WI38 (cell line): ENCODE results near the gene AKT3.

Source experiments
- H3K4me3 ChIP-seq: 2 replicates; pipeline ENCODE4 v1.5.1; 2011; ENCODE audit warnings: low read depth, mild to moderate bottlenecking, control low read depth, low read length
- TF ChIP-seq, protein P1 (sequence below): IDR thresholded peaks from 2 replicates; pipeline ENCODE4 v1.5.1; 2012; ENCODE audit warnings: low read depth, mild to moderate bottlenecking, control low read depth, low read length

AKT3 gene

DNA sequence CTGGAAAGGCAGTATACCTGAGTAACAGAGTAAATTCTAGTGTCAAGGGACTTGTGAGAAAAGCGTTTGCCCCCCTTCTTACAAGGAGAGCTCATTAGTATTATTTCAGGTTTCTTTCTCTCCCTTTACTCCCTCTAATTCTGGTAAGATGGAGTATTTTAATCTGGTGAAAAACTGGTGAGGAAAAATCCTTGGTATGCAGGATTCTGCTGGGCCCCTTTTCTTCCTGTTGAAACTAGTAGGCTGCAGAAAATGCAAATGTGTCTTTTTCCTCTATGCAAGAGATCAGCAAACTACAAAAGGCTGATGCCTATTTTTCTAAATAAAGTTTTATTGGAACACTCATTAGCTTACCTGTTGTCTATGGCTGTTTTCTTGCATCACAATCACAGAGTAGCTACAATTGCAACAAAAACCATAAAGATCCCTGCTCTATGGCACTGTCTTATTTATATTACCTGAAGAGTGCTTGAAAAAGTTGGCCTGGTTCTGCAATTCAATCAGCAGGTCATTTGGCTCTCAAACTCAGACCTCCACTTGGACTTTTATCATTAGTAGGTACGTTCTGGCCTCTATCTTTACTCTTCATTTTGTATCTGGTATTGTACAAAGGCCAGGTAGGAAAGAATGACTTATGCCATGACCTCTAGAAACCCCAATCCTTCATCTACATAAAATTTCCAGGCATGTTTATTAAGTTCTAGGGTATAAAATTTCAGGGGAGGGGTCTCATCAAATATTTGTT is 109.6 kb downstream of the AKT3 start:
- TF ChIP-seq, protein P1, sequence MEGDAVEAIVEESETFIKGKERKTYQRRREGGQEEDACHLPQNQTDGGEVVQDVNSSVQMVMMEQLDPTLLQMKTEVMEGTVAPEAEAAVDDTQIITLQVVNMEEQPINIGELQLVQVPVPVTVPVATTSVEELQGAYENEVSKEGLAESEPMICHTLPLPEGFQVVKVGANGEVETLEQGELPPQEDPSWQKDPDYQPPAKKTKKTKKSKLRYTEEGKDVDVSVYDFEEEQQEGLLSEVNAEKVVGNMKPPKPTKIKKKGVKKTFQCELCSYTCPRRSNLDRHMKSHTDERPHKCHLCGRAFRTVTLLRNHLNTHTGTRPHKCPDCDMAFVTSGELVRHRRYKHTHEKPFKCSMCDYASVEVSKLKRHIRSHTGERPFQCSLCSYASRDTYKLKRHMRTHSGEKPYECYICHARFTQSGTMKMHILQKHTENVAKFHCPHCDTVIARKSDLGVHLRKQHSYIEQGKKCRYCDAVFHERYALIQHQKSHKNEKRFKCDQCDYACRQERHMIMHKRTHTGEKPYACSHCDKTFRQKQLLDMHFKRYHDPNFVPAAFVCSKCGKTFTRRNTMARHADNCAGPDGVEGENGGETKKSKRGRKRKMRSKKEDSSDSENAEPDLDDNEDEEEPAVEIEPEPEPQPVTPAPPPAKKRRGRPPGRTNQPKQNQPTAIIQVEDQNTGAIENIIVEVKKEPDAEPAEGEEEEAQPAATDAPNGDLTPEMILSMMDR: no peak
- no peak overlapping the region for H3K4me3 ChIP-seq

DNA sequence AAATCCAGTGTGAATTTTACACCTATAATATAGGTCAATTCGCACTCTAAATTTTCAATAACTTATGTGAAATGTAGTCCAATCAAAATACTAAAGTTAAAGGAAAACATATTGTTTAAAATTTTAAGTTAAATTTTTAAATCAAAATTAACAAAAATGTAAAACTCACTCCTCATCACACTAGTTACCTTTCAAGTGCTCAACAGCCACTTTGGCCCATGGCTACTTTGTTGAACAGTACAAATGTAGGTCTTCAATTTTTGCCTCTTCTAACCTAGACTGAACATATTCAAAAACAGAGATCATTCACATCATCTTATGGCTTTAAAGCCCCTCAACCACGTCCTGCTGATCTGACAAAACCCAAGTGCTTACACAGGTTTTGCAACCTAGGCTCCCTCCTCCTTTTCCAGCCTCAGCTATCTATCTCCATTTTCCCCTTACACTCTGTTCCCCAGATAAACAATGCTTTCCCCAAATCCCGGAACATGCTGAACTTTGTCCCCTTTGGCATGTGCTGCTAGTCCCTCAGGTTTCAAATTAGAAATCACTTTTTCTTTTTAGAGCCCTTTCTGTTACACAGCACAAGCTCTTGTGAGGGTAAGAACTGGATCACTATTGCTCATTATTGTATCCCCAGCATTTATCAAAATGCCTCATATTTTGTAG is 110.6 kb downstream of the AKT3 start:
- TF ChIP-seq, protein P1: no peak
- no peak overlapping the region for H3K4me3 ChIP-seq

DNA sequence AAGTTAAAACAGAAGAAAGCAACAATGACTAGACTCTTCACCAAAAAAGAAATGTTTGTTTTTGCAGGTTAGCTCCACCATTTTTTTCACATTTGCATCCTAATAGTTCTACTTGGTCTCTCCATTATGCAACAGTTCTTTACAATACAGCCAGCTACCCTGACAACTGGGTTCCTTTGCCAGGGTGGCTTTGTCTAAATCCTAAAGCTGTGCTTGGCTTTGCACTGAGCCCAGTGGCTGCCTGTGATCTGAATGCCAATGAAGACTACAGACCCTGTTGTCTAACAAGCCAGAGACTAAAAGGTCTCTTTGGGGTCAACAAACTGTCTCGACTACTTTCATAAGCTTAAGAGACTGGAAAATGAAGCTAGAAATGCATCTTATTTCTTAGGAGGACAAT is 112.0 kb downstream of the AKT3 start:
- TF ChIP-seq, protein P1: no peak
- H3K4me3 ChIP-seq: no peak overlapping the region

DNA sequence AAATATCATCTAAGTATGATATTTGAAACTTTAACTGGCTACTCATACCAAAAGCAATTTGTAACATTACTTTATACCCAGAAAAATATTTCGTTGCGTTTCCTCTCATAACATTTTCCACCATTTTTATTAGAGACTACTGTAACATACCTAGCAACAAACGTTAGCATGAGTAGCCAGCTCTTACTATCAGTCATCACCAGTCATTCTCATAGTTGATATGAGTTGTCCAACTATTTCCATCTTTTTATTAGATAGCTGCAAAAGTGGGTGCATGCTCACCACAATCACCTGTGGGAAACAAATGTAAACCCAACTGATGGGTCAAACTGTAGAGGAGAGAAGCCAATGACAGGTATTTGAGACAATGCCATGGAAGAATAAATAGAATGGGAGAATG is 114.6 kb downstream of the AKT3 start:
- TF ChIP-seq, protein P1: no peak
- no peak overlapping the region for H3K4me3 ChIP-seq

DNA sequence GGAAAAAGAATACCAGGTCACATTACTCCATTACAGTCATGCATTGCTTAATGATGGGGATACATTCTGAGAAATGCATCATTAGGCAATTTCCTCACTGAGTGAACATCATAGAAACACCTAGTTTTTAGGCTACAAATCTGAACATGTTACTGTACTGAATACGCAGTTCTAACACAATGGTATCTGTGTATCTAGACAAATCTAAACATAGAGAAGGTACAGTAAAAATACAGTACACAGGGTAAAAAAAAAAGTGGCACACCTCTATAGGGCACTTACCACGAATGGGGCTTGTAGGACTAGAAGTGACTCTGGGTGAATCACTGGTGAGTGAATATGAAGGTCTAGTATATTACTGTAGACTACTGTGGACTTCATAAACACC is 115.7 kb downstream of the AKT3 start:
- TF ChIP-seq, protein P1: no peak
- H3K4me3 ChIP-seq: no peak overlapping the region

DNA sequence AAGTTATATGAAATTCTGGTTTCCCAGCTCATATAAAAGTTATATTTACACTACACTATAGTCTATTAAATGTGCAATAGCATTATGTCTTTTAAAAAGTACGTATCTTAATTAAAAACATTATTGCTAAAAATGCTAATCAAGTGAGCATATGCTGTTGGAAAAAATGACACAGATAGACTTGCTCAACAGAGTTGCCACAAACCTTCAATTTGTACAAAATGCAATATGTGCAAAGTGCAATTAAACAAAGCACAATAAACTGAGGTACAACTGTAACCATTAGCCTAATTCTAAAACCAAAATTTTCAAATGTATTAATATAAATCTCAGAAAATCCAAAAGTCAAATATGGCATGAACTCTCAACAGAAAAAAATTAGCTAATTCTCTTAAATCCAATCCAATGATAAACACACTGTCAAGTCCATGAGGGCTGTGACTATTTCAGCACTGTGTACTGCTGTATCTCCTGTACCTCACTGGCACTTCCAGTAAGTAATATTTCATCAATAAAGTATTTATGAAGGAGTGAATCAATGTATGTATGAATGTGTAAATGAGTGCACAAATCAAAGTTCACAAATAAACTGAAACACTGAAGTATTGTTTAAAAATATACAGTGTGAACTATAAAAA is 116.3 kb downstream of the AKT3 start:
- TF ChIP-seq, protein P1: no peak
- H3K4me3 ChIP-seq: no peak overlapping the region

GRCh38 chr1:243732637-243733036 is 117.4 kb downstream of the AKT3 start:
- H3K4me3 ChIP-seq: no peak overlapping the region
- TF ChIP-seq, protein P1: no peak
